ENCODE results near the gene COX14.

The COX14 gene

GRCh38 chr12:50107416-50108268 is 4.4 kb upstream of the COX14 start:
- DNase-seq (ENCODE audit: insufficient read length, low spot score) (no peak), FAIRE-seq (no peak)
- TF ChIP-seq CTCF (IDR thresholded peaks at IDR 0.05; ENCODE audit: insufficient read depth, missing control alignments) = no peak

GRCh38 chr12:50109319-50109718 is 2.7 kb upstream of the COX14 start:
- TF ChIP-seq CTCF (IDR thresholded peaks at IDR 0.05; ENCODE audit: insufficient read depth, missing control alignments) = no peak
- FAIRE-seq (no peak), DNase-seq (ENCODE audit: insufficient read length, low spot score) (no peak)

- TF ChIP-seq CTCF (IDR thresholded peaks at IDR 0.05; ENCODE audit: insufficient read depth, missing control alignments) = no peak
- DNase-seq (ENCODE audit: insufficient read length, low spot score) (no peak), FAIRE-seq (no peak)
Observed at GRCh38 chr12:50110127-50110761, 1.8 kb upstream of the COX14 start.

- FAIRE-seq (no peak), DNase-seq (ENCODE audit: insufficient read length, low spot score) (no peak)
- no peak for TF ChIP-seq CTCF (IDR thresholded peaks at IDR 0.05; ENCODE audit: insufficient read depth, missing control alignments)
Observed at GRCh38 chr12:50110762-50111351, 1.2 kb upstream of the COX14 start.

GRCh38 chr12:50111395-50111692 is 692 bp upstream of the COX14 start:
- DNase-seq (ENCODE audit: insufficient read length, low spot score) (no peak), FAIRE-seq (no peak)
- no peak for TF ChIP-seq CTCF (IDR thresholded peaks at IDR 0.05; ENCODE audit: insufficient read depth, missing control alignments)

- FAIRE-seq (no peak), DNase-seq (ENCODE audit: insufficient read length, low spot score) (no peak)
- TF ChIP-seq CTCF (IDR thresholded peaks at IDR 0.05; ENCODE audit: insufficient read depth, missing control alignments) = no peak
Observed at GRCh38 chr12:50112456-50113218, 601 bp downstream of the COX14 start.
